Activated T-helper 1 cell treated with anti-CD3 and anti-CD28 coated beads, Interleukin-12 subunit alpha, Interleukin-12 subunit beta, Interleukin-2, Interleukin-4 antibody, amounts not matched to agents 30 ng/mL and 10 ng/mL and 1 ng/mL, durations not matched to agents 14 hours and 24 hours and 36 hours (primary cell): ENCODE data around the gene REXO2. TPM values are rescaled to one million over a fixed set of nuclear protein-coding genes. Genes with fewer than 3 reads are reported as not detected.

Experiments
- DNase-seq: peaks from one replicate; pipeline ENCODE4 v3.0.0; 2021; ENCODE audit warnings: low spot score
- H3K27ac Mint-ChIP-seq: one replicate; pipeline ENCODE4 v1.8.0; 2021; ENCODE audit warnings: mild to moderate bottlenecking, mixed read lengths
- H3K27me3 Mint-ChIP-seq: one replicate; pipeline ENCODE4 v1.8.0; 2022; ENCODE audit warnings: mild to moderate bottlenecking, moderate library complexity, mixed read lengths; ENCODE audit not compliant: insufficient read depth
- H3K36me3 Mint-ChIP-seq: one replicate; pipeline ENCODE4 v1.8.0; 2021; ENCODE audit warnings: low read depth, mixed read lengths
- H3K4me1 Mint-ChIP-seq: one replicate; pipeline ENCODE4 v1.8.0; 2021; ENCODE audit warnings: low read depth, mixed read lengths
- H3K4me3 Mint-ChIP-seq: one replicate; pipeline ENCODE4 v1.8.0; 2021; ENCODE audit warnings: mild to moderate bottlenecking, moderate library complexity, mixed read lengths
- H3K9me3 Mint-ChIP-seq: one replicate; pipeline ENCODE4 v1.8.0; 2021; ENCODE audit warnings: mixed read lengths
- intact Hi-C: fragments of 100-400 bp; cut with micrococcal nuclease; formaldehyde crosslinking; loops from one replicate; pipeline ENCODE4 v1.15.1; 2024
- total RNA-seq: library from RNA; stranded (reverse); gene quantifications from 2 replicates; pipeline ENCODE4 v1.2.3, GENCODE V29; 2022

REXO2 gene
- total RNA-seq, 1 donor from 2014 or later, result 111 TPM

DNA sequence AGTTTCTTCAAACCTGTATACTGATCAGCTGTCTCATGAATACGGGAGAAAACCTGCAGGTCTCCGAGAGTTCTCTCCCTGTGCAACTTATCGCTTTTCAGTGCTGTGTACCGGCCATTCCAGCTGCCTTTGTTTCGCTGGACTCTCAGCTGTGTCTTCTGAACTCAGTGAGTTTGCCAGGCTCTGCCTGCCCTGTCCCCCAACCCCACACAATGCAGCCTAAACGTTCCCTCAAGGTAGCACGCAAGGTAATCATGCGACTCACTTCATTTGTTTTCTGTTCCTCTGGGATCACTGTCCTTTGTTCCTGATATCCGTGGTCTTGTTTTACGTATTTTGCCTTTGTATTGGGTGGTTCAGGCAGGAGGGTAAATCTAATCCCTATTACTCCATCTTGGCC lies 25.3 kb upstream of the REXO2 start:
- Mint-ChIP-seq H3K27ac (no peak overlapping the region), H3K9me3 (no peaks in the 10 kb centered on the region), H3K27me3 (no peaks in the 10 kb centered on the region), H3K36me3 (peaks cover 16% of the 10 kb centered on the region), H3K4me3 (no peak overlapping the region), H3K4me1 (no peaks in the 10 kb centered on the region)
- intact Hi-C loops, result no loop called here
- DNase-seq, result no peak

GRCh38 chr11:114416441-114416961 lies 22.8 kb upstream of the REXO2 start:
- H3K4me1 Mint-ChIP-seq, result no peaks in the 10 kb centered on the region
- intact Hi-C loops, result no loop called here
- H3K27me3 Mint-ChIP-seq, result no peaks in the 10 kb centered on the region
- H3K9me3 Mint-ChIP-seq, result no peaks in the 10 kb centered on the region
- no peak for DNase-seq
- H3K4me3 Mint-ChIP-seq, result no peak overlapping the region
- peaks cover 10% of the 10 kb centered on the region for H3K36me3 Mint-ChIP-seq
- H3K27ac Mint-ChIP-seq, result no peak overlapping the region

DNA sequence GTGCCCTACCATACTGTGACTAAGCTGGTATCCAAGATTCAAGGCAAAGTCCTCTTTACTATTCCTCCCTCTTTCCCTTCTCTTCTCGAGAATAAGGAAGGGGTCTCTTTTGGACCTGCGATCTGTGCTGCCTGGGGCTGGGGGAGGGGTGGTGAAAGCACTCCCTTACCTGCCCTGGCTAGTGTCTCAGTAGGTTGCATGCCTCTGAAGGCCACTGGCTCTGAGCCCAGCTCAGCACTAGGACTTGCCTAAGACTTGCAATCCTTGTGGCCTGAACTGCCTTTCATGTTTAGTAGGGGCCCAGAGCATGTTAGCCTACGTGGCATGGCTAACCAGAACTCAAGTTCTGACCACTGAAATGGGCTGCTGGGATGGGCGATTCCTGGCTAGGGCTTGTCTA lies 13.0 kb upstream of the REXO2 start:
- DNase-seq, result no peak
- intact Hi-C loops, result no loop called here
- Mint-ChIP-seq H3K36me3 (peaks cover 2% of the 10 kb centered on the region), H3K27me3 (no peaks in the 10 kb centered on the region), H3K9me3 (peaks cover 14% of the 10 kb centered on the region), H3K4me3 (no peak overlapping the region), H3K27ac (no peak overlapping the region), H3K4me1 (peaks cover 11% of the 10 kb centered on the region)

GRCh38 chr11:114430290-114430689 lies 9.0 kb upstream of the REXO2 start:
- Mint-ChIP-seq H3K9me3 (peaks cover 5% of the 10 kb centered on the region), H3K27me3 (no peaks in the 10 kb centered on the region), H3K4me1 (peaks cover 11% of the 10 kb centered on the region), H3K27ac (no peak overlapping the region), H3K4me3 (no peak overlapping the region), H3K36me3 (peaks cover 7% of the 10 kb centered on the region)
- intact Hi-C loops, result loop anchor here (10.0 kb wide), 1 partner anchor 205 kb away; no protein-coding TSS in a partner anchor
- no peak for DNase-seq

DNA sequence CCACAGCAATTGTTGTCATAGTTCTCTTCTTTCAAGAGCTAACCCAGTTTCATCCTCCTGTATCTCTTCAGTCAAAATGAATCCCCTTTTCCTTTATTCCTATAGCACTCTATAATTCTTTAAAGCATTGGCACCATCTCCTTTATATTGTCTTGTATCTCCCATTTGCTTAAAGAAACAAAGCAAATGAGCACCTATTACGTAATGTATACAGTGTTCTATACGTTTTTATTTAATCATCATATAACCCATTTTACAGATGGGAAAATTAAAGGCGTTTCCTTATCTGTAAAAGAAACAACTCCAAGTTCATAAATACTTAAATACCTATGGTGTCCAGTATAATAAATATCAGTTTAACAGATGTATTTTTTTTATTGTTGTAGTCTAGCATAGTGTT lies 6.4 kb upstream of the REXO2 start:
- H3K27ac Mint-ChIP-seq, result no peak overlapping the region
- intact Hi-C loops, result loop anchor here (10.0 kb wide), 1 partner anchor 202 kb away; no protein-coding TSS in a partner anchor
- peaks cover 11% of the 10 kb centered on the region for H3K4me1 Mint-ChIP-seq
- no peaks in the 10 kb centered on the region for H3K27me3 Mint-ChIP-seq
- H3K4me3 Mint-ChIP-seq, result no peak overlapping the region
- H3K36me3 Mint-ChIP-seq, result peaks cover 5% of the 10 kb centered on the region
- no peak for DNase-seq
- H3K9me3 Mint-ChIP-seq, result peaks cover 5% of the 10 kb centered on the region

- Mint-ChIP-seq H3K9me3 (peaks cover 5% of the 10 kb centered on the region), H3K4me3 (no peak overlapping the region), H3K27ac (no peak overlapping the region), H3K4me1 (peaks cover 12% of the 10 kb centered on the region), H3K27me3 (no peaks in the 10 kb centered on the region), H3K36me3 (peaks cover 5% of the 10 kb centered on the region)
- no peak for DNase-seq
- intact Hi-C loops, result loop anchor here (10.0 kb wide), 1 partner anchor 201 kb away; no protein-coding TSS in a partner anchor
Measured at GRCh38 chr11:114433376-114433775, 5.9 kb upstream of the REXO2 start.

- Mint-ChIP-seq H3K4me1 (peaks cover 38% of the 10 kb centered on the region), H3K36me3 (peaks cover 23% of the 10 kb centered on the region), H3K27ac (no peak overlapping the region), H3K4me3 (no peak overlapping the region), H3K9me3 (peaks cover 5% of the 10 kb centered on the region), H3K27me3 (no peaks in the 10 kb centered on the region)
- intact Hi-C loops, result loop anchor here (2.0 to 10.0 kb wide), 2 partner anchors 196 to 562 kb away; no protein-coding TSS in a partner anchor
- DNase-seq, result no peak
Measured at GRCh38 chr11:114438303-114438702, 964 bp upstream of the REXO2 start.

DNA sequence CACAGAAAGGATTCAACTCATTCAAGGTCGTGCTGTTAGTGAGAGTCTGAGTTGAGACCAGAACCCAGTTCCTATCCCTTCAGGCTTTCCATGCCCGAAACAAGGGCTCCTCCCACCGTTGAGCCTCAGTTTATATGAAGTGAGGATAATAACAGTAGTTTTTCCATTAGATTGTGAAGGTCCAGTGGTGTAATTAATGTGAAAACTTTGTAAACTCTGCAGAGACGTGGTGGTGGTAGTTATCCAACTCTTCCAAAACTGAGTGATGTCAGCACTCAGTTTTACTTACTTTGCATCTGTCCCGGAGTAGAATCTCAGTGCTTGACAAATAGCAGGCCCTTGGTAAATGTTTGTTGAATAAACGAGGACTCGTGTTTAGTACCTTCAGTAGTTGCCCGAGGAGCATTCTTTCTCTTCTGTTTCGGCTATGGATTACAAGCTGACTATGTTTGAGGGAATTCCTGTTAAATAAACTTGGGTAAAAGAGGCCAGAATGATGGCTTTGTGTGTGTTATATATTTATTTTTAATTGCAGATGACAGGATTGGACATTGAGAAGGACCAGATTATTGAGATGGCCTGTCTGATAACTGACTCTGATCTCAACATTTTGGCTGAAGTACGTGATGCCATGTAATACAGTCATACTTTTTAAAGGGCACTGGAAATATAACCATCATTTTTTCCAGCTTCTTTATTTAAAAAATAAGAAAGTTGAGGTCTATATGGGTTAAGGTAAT lies 1.0 kb downstream of the REXO2 start:
- intact Hi-C loops, result loop anchor here (1.0 to 2.0 kb wide), 2 partner anchors 165 to 666 kb away; no protein-coding TSS in a partner anchor
- DNase-seq, result no peak
- Mint-ChIP-seq H3K27me3 (no peaks in the 10 kb centered on the region), H3K27ac (peak overlapping the region; percentile 94), H3K36me3 (peaks cover 31% of the 10 kb centered on the region), H3K4me1 (peaks cover 48% of the 10 kb centered on the region), H3K9me3 (no peaks in the 10 kb centered on the region), H3K4me3 (peak overlapping the region; percentile 91)

- no peaks in the 10 kb centered on the region for H3K9me3 Mint-ChIP-seq
- H3K4me1 Mint-ChIP-seq, result peaks cover 52% of the 10 kb centered on the region
- H3K27me3 Mint-ChIP-seq, result no peaks in the 10 kb centered on the region
- intact Hi-C loops, result loop anchor here (1.0 to 2.0 kb wide), 2 partner anchors 164 to 667 kb away; no protein-coding TSS in a partner anchor
- H3K27ac Mint-ChIP-seq, result no peak overlapping the region
- H3K4me3 Mint-ChIP-seq, result peak overlapping the region; percentile 73
- DNase-seq, result no peak
- peaks cover 38% of the 10 kb centered on the region for H3K36me3 Mint-ChIP-seq
Measured at GRCh38 chr11:114440971-114441763, 1.9 kb downstream of the REXO2 start.

DNA sequence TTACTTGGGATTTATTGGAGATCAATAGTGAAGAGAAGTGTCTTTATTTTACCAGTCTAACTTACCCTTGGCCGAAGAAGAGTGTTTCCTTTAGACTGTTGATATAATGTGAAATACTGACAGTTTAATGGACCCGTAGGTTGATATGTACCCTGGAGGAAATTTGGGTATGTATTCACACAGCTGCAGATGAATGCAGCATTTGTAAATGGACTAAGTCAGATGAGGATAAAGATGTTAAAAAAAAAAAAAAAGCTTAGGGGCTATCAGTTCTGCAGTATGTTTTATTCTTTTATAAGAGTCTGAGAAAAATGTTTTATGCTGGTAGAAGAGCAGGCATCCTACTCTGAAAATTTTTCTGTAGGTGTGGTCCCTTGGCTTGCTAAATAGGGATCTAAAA lies 2.7 kb downstream of the REXO2 start:
- intact Hi-C loops, result loop anchor here (2.0 kb wide), 1 partner anchor 163 kb away; no protein-coding TSS in a partner anchor
- H3K4me3 Mint-ChIP-seq, result peak overlapping the region; percentile 73
- no peaks in the 10 kb centered on the region for H3K27me3 Mint-ChIP-seq
- H3K9me3 Mint-ChIP-seq, result no peaks in the 10 kb centered on the region
- H3K27ac Mint-ChIP-seq, result no peak overlapping the region
- peaks cover 43% of the 10 kb centered on the region for H3K36me3 Mint-ChIP-seq
- peaks cover 58% of the 10 kb centered on the region for H3K4me1 Mint-ChIP-seq
- DNase-seq, result no peak

DNA sequence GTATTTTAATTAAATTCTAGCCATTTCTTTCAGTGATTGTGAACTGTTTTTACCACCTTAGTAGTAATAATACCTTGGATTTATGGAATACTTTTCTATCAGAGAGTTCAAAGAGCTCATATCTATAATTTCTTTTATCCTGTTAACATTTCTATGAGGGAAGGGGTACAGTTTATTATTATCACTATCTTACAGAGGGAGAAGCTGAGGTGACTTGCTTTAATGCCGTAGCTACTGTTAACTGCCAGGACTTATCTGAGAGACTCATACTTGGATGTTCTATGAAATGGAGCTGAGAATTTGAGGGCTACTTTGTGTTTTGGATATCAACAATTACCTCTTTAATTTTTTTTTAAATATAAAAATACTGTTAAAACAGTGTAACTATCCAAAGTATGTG lies 3.3 kb downstream of the REXO2 start:
- H3K36me3 Mint-ChIP-seq, result peaks cover 48% of the 10 kb centered on the region
- DNase-seq, result no peak
- no peak overlapping the region for H3K4me3 Mint-ChIP-seq
- no peaks in the 10 kb centered on the region for H3K9me3 Mint-ChIP-seq
- intact Hi-C loops, result no loop called here
- H3K27me3 Mint-ChIP-seq, result no peaks in the 10 kb centered on the region
- no peak overlapping the region for H3K27ac Mint-ChIP-seq
- peaks cover 58% of the 10 kb centered on the region for H3K4me1 Mint-ChIP-seq

GRCh38 chr11:114447444-114447843 lies 8.2 kb downstream of the REXO2 start:
- no peaks in the 10 kb centered on the region for H3K9me3 Mint-ChIP-seq
- H3K4me1 Mint-ChIP-seq, result peaks cover 27% of the 10 kb centered on the region
- H3K4me3 Mint-ChIP-seq, result no peak overlapping the region
- H3K36me3 Mint-ChIP-seq, result peaks cover 45% of the 10 kb centered on the region
- H3K27ac Mint-ChIP-seq, result no peak overlapping the region
- no peaks in the 10 kb centered on the region for H3K27me3 Mint-ChIP-seq
- intact Hi-C loops, result no loop called here
- DNase-seq, result no peak

DNA sequence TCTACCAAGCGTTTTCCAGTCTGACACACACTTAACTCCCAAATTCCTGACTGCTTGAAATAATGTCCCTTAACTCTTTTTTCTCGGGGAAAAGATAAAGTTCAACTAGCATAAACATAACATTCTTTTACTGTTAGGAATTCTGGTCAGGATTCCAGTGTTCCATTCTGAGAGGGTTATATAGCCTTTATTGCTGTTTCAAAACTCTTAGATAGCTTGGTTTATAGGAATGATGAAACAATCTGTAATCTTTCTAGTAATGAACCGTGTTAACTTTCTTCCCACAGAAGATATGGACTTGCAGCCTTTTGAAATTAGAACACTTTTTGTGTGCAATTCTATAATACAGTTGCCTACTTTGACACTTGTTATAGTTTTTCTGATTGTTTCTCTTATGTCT lies 8.6 kb downstream of the REXO2 start:
- Mint-ChIP-seq H3K4me3 (no peak overlapping the region), H3K9me3 (no peaks in the 10 kb centered on the region), H3K4me1 (peaks cover 27% of the 10 kb centered on the region), H3K27me3 (no peaks in the 10 kb centered on the region), H3K27ac (no peak overlapping the region), H3K36me3 (peaks cover 47% of the 10 kb centered on the region)
- DNase-seq, result no peak
- intact Hi-C loops, result no loop called here
